ENCODE measurements around the gene MYT1.
"Not testable (repeated sequence)": the region's sequence is repeated elsewhere in the genome, so short reads cannot be mapped to it uniquely, and the experiment has no call there.

MYT1 gene

DNA sequence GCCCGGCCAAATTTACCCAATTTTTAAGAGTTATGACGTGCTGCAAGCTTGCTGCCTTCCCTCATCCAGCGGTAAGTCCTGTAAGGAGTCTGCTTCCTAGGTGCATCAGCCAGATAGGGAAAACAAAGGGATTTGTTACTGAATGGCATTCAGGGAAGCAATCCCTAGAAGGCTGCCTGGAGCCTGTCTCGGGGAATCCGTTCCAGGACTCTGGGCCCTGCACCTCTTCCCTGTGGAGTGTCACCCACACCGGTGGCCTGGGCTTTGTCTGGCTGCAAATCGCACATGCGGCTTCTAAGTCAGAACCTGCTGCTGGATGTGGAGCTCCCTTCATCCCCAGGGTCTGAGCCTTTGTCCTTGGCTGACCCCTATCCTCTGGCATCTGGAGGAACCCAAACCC is 7.0 kb downstream of the MYT1 start:
- no peak for DNase-seq

DNA sequence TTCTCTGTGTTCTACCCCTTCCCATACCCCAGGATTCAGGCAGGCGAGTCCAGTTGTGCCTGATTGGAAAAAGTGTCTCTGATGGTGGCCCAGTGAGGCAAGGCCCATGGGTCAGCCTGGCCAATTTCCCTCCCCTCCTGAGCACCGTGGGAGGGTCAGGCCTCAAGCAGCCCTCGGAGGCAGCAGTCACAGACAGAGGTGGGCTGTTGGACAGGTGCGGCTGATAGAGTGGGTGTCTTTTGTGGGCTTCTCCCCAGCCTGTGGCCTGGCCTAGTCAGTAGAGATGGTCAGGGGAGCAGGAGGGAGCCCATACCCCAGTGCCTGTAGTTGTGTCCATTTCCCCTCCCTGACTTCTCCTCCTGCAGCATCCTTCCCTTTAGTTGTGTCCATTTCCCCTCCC is 8.9 kb downstream of the MYT1 start:
- no peak for DNase-seq

DNA sequence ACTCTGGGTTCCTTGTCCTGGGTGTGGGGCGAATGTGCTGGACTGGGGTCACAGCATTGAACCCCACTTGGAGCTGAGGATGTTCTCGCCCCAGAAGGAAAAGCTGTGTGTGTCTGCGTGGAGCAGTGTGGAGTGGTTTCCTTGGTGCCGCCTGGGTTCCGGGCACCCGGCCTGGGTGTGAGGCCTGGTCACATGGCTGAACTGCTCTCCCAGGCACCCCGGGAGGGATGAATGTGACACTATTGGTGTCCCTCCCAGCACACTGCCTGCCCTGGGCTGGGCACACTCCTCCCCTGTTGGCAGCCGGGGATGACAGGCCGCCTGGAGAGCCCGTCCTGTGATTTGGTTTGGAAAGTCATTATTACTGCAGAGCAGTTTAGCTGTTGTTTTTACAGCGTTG is 12.3 kb downstream of the MYT1 start:
- DNase-seq: peak in 1 of 2 donors; percentile 60

DNA sequence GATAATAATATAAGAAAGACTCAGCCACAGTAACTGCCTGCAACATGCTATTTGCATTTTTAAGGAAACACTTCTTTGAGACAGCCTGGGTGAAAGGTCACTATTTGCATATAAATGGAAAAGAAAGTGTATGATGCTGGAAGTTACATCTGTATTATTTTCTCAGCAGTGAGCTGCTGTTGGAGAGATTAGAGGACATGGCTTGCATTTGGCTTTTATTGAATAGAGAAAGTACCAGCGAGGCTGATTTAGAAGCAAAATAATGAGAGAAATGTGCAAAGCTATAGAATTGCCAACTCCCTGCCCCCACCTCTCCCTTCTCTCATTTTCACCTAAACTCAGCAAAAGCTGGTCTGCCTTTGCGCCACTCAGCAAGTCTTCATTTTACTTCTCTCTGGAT is 12.7 kb downstream of the MYT1 start:
- DNase-seq: no peak

DNA sequence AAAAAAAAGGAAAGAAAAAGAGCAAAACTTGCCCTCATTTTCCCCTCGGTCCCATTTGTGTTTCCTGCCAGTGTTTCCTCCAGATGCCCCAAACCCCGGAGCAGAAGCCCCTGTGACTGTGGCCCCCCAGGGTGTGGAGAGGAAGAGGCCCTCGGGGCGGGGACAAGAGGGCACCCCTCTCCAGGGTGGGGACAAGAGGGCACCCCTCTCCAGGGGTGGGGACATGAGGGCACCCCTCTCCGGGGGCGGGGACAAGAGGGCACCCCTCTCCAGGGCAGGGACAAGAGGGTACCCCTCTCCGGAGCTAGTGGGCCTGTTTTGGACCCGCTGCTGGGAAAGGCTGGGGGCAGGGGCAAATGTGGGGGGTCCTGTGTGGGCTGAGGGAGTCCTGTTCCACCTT is 13.1 kb downstream of the MYT1 start:
- DNase-seq: no peak

DNA sequence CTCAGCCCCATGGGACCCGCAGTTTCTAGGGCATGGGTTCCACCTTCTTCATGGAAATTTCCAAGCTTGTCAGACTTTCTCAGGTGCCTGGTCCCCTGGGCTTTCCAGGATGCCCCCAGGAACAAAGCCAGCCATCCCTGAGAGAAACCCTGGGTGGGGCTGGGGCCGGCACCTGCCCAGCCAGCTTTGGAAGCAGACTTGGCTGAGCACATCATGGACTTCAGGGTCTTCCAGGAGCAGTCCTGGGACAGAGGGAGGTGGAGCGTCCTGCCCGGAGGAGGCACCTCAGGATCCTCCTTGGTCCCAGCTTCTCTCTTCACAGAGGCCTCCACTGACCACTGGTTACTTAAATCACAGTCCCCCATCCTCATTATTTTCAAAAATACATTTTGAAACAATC is 13.5 kb downstream of the MYT1 start:
- DNase-seq: no peak

DNA sequence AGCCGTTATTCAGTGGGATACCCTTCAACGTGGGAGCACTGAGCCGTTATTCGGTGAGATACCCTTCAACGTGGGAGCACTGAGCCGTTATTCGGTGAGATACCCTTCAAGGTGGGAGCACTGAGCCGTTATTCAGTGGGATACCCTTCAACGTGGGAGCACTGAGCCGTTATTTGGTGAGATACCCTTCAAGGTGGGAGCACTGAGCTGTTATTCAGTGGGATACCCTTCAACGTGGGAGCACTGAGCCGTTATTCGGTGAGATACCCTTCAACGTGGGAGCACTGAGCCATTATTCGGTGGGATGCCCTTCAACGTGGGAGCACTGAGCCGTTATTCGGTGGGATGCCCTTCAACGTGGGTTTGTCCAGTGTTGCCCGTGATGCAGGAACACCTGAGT is 14.7 kb downstream of the MYT1 start:
- not testable (repeated sequence) for DNase-seq

DNA sequence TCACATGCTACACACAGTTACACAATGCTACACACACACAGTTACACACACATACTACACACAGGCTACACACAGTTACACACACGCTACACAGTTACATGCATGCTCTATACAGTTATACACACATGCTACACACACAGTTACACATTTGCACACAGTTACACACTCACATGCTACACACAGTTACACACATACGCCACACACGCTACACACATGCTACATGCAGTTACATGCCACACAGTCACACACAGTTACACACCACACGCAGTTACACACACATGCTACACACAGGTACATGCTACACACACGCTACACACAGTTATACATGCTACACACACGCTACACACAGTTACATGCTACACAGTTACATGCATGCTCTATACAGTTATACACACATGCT is 15.6 kb downstream of the MYT1 start:
- no peak for DNase-seq

DNA sequence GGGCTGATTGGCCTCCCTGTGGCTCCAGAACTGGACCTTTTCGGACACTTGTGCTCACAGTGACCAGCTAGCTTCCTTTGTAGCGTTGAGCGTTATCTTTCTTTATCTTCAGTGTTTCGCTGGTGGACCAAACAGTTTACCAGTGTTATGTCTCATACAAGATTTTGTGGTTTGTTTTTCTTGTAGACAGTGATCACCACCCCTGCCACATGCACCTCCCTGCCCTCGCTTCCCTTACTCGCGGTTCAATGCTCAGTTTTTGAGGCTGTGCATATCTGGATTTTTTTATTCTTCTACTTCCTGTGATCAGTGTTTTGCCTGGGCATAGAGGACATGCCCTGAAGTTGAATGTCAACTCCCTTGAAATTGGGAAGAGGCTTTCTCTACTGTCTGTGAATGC is 16.4 kb downstream of the MYT1 start:
- DNase-seq: no peak

DNA sequence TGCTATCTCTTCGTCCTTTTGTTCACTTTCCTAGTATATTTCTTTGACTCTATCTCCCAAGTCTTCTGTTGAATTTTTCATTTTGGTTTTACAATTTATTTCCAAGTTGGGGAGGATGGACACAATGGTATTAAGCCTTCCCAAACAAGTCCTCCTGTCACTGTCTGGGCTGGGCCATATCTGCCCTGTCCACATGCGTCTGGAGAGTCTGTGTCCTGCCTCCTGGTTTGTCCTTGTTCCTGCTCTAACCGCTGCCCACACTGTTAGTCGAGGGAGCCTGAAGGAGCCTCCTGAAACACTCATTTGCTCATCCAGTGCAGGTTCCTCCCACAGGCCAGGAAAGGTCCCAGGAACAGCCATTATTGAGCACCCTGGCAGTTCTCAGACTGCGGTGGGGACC is 17.1 kb downstream of the MYT1 start:
- DNase-seq: no peak

DNA sequence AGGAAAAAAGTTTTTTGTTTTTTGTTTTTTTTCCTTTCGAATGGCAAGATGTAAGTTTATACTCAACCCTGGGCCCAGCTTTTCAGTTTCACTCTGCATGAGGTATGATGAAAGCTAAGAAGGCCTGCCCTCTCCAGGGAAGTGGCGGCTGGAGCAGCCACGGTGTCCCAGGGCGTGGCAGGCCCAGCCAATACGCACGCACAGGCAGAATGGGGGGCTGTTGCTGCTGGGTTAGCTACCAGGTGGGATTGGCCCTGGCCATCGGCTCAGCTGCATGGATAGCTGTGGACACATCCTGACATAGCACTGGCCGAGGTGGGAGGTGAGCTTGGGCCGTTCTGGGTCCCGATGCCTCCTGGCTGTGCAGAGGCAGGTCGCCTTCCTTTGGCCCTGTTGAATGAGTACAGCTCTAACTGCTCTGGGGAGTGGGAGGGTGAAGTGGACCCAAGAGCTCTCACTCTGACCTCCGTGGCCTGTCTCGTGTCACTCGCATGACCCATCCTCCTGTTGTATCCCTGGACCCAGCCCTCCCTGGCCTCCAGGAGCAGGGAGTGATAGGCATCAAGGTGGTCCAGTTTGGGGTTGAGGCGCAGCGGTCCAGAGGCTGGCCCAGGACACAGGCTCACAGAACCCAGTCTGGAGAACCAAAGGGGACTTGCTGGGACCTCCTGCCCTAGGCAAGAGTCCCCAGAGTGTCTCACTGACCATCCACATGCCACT is 18.1 kb downstream of the MYT1 start:
- DNase-seq: no peak

DNA sequence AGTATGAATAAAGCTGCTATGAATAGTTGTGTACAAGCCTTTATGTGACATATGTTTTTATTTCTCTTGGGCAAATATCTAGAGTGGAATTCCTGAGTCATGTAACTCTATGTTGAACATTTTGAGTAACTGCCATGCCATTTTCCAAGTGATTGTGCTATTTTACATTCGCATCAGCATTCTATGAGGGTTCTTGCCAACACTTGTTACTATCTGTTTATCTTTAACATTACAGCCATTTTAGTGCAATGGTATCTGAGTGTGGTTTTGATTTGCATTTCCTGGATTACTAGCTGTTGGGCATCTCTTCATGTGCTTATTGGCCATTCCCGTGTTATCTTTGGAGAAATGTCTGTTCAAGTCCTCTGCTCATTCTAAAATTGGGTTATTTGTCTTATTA is 19.1 kb downstream of the MYT1 start:
- no peak for DNase-seq

DNA sequence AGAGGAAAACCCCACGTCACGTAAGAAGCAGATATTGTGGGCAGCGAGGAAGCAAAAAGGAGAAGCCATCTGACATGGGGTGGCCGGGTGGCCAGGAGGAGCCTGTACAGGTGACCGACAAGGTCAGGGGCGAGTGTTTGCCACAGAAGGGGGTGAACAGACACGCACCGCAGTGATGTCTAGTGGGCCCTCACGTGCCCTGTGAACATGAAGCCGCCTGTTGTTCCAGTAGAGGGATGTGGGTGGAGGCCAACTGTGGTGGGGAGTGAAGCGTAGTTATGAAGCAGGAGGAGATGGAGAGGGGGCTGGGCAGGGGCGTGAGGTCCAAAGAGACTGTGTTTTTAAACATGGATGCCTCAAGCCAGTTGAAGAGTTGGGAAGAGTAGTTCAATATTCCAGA is 20.5 kb downstream of the MYT1 start:
- DNase-seq: no peak

DNA sequence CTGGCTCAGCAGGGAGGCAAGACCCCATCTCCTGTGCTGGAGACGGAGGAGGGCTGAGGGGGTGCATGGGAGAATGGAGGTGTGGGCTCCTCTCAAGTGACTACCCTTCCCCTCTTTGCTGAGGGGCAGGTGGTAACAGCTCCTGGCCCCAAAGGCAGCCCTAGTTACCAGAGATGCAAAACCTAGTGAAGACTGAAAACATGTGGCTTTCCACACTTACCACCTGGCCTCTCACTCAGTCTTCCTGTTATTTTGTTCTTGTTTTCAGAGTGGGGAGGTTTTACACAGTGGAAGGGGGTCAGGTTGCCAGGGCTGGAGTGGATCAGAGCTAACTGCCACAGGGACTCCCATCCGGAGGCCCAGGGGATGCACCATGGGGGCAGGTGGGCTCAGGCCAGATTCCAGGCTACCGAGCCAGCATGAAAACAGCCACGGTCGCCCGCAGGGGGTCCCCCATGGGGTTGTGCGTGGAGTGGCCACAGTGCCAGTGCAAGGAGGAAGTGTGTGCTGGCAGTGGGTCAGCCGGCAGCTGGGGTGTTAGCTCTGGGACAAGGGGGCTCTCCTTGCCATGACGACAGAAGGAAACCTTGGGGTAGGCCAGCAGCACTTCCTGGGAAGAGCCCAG is 21.1 kb downstream of the MYT1 start:
- DNase-seq: no peak

DNA sequence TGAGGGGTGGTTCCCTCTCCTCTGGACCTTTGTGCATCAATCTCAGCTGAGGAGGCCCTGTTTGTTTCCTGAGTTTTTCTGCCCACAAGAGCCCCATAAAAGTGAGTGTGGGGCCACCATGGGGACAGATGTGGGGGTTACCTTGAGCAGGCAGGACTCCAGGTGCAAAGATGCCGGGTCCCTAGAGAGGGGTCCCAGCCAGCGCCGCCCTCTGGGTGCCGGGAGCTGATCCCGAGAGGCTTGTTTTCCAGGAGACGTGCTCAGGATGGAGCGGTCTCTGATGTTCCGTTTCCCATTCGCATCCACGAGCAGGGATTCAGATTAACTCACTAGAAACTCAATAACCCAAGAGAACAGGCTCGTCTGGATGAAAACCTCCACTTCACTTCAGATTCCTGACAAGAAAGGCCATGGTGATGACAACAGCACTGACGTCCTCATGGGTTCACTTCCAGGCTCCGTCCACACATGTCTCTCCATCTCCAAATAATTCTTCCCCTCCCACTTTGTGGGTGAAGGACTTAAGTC is 21.9 kb downstream of the MYT1 start:
- no peak for DNase-seq

DNA sequence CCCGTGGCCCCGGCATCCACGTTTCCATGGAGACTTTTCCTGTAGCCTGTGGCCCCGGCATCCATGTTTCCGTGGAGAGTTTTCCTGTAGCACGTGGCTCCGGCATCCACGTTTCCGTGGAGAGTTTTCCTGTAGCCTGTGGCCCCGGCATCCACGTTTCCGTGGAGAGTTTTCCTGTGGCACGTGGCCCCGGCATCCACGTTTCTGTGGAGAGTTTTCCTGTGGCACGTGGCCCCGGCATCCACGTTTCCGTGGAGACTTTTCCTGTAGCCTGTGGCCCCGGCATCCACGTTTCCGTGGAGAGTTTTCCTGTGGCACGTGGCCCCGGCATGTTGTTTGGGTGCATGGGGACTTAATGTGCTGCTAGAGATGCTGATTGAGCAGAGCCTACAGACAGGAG is 23.0 kb downstream of the MYT1 start:
- not testable (repeated sequence) for DNase-seq

DNA sequence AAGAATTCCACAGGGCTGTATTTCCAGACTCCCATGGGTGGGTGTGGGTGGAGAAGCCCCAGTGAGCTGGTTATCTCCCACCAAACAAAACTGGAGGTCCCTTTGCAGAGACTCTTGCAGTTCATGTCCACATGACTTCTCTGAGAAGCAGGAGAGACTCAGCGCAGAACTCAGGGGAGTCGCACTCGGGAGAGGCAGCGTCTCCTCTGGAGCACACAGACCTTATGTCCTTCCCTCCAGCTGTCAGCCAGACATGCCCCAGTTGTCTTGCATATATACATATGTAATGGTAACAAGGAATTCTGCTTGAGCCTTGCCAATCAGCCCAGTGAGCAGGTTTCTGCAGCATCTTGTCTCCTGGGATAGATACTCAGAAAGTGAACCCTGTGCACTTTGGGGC is 23.8 kb downstream of the MYT1 start:
- no peak for DNase-seq

DNA sequence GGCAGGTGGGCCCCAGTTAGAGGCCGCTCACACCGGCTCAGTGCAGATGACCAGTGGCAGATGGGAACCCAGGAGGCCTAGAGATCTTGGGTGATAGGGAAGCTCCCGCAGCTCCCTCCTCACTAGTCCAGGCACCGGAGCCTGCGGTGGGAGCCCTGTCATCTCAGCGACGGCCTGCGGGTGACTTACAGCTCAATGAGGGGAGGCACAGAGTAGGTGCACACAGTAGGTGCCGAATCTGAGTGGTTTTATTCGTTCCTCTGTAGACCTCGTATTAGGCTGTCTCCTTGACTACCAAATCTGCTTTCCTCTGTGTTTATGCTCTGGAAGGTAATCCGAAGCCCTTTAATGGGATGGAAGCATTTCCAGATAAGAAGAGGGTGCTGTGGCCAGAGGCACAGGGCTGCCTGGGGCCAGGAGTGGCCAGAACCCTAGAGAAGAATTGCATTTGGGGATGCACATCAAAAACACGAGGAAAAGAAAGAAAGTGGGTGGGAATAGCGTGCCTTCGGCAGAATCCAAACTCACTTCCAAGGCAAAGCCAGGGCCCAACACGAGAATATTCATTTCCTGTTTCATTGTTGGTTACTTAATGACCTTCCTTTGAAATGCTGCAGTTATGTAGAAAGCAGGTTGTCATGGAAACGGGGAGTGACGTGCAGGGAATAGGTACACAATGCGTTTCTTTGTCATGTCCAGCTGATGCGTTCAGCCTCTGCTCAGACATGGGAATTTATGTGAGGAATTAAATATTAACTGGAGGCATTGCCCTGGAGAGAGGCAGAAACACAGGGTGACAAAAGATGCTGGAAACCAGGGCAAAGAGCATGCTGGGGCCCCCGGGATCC is 24.7 kb downstream of the MYT1 start:
- DNase-seq: no peak

DNA sequence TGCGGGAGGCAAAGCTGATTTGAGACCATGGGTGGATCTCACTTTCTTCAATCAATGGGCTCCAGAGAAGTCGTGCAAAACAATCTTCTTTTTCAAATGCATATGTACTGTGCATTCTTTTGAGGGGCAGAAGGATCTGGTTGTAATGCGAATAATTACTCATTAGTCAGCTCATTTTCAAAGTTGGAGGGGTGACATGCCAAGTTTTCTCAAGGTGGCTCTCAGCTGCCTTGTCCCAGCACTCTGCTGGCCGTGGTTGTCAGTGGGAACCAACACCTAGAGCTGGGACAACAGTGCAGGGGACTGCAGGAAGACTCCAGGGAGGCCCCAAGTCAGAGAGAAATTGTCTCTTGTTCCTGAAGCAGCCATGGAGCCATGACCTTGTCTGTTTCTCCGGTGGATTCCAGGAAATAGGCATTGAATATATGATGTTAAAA is 25.3 kb downstream of the MYT1 start:
- DNase-seq: no peak

DNA sequence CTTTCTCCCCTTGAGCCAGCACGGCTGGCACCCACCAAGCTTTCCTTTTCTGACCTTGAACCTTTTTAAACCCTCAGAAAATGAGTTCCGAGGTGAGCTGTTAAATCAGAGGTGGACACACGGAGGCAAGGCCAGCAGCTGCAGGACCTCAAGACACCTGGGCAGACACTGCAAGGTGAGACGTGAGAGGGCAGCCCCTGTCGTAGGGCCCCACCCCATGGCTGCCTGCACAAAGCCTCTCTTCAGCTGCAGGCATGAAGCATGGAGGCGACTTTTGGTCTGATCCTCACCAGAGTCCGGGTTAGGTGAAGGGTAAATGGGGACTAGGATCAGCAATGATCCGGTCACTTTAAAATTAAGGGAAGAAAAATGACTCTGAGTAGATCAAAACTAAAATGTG is 25.7 kb downstream of the MYT1 start:
- DNase-seq: no peak

DNA sequence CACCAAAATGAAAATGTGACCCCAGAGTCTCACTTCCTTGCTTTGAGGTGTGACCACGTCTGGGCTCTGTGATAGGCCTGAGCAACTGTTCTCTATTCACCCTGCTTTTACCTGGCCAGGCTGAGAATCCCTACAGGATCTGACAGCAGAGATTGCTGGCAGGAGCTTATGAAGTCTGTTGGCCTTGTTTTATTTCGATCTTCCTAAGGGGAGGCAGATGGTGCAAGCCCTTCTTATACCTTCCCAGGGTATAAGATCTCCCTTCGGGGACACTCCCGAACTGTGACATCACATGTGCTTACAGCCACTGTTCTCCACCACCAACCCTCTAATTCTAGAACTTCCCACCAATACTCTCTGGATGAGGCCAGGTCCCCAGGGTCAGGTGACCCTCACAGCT is 26.8 kb downstream of the MYT1 start:
- no peak for DNase-seq

DNA sequence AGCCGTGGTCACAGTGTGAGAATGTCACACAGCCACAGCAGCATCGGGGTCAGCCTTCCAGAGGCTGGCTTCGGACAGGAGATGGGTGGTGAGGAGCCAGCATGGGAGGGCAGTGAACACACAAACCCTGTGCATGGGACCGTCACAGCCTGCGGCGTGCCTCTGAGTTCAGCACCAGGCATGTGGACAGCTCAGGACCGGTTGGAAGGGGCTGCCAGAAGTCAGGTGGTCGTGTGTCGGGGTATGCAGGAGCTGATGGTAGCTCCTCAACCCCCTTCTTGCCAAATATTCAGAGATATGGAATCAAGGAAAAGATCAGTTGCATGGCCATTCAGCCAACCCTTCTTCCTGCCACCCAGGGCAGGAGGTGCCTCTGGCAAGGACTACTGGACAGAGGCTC is 28.2 kb downstream of the MYT1 start:
- no peak for DNase-seq

DNA sequence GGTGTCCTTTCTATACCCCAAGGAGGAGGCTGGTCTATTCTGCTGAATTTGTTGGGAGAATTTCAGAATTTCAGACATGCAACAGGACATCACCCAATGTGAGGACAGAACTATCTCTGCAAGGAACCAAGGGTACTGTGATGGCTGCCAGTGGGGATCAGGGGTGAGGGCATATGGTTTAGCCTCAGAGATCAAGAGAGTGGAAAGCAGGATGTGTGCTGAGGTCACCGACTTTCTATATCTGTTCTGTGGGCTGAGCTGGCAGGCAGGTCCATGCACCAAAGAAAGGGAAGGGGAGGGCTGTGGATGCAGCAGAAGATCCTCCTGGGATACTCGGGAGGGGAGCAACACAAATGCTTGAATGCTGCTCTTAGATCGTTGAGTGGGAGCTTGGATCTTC is 28.8 kb downstream of the MYT1 start:
- no peak for DNase-seq

DNA sequence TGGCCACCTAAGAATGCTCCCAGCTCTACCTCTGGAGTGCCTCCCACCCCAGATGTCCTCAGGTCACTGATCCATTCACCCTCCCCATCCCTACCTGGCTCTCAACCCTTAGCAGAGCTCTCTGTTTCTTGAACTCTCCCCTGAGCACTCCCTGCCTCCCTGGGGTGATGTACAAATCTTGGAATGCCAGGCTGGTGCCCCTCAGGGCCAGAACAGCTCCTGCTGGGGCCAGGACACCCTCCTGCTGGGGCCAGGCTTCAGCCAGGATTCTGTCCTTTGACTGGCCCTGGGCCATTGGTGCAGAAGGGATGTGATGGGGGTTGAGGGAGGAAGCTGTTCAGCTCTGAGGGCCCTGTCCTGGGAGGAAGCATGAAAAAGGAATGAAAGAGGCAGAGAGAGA is 30.0 kb downstream of the MYT1 start:
- DNase-seq: no peak

Measured in hippocampal formation (tissue), 2 donors.